Activated CD8-positive, alpha-beta T cell treated with anti-CD3 and anti-CD28 coated beads for 36 hours (primary cell): ENCODE measurements around the gene SF1. TPM values are rescaled to one million over a fixed set of nuclear protein-coding genes. Genes with fewer than 3 reads are reported as not detected.

Experiments used
- ATAC-seq: fragments of 200-7000 bp; cut with Tn5 transposase; one replicate; pipeline ENCODE4 v1.10.0; 2021; ENCODE audit warnings: mild to moderate bottlenecking, moderate library complexity
- CTCF ChIA-PET: fragments of 350-600 bp; sonication (Branson Sonifier 250); formaldehyde crosslinking; loops from one replicate; lab custom pipeline; 2021; ENCODE audit warnings: antibody characterized with exemption; lab: Charles Lee
- POLR2A ChIA-PET: fragments of 350-600 bp; sonication (Branson Sonifier 250); formaldehyde crosslinking; loops from one replicate; lab custom pipeline; 2021; ENCODE audit warnings: antibody characterized with exemption; lab: Charles Lee
- DNase-seq: peaks from one replicate; pipeline ENCODE4 v3.0.0-alpha.2; 2020
- H3K27ac Mint-ChIP-seq: one replicate; pipeline ENCODE4 v1.8.0; 2021; ENCODE audit warnings: mild to moderate bottlenecking, mixed read lengths
- H3K27me3 Mint-ChIP-seq: one replicate; pipeline ENCODE4 v1.8.0; 2021; ENCODE audit warnings: mixed read lengths
- H3K36me3 Mint-ChIP-seq: one replicate; pipeline ENCODE4 v1.8.0; 2021; ENCODE audit warnings: low read depth, mixed read lengths
- H3K4me1 Mint-ChIP-seq: one replicate; pipeline ENCODE4 v1.8.0; 2021; ENCODE audit warnings: low read depth, mixed read lengths
- H3K4me3 Mint-ChIP-seq: one replicate; pipeline ENCODE4 v1.8.0; 2021; ENCODE audit warnings: mild to moderate bottlenecking, moderate library complexity, mixed read lengths
- H3K9me3 Mint-ChIP-seq: one replicate; pipeline ENCODE4 v1.8.0; 2021; ENCODE audit warnings: mixed read lengths
- intact Hi-C: fragments of 100-400 bp; cut with micrococcal nuclease; formaldehyde crosslinking; loops from one replicate; pipeline ENCODE4 v1.10.0; 2022
- total RNA-seq, 2 experiments: library from RNA; stranded (reverse); gene quantifications; one replicate each; pipeline ENCODE4 v1.2.3, GENCODE V29; 2021
- TF ChIP-seq, protein P1 (sequence below): fragments of 200-600 bp; IDR thresholded peaks from one replicate; pipeline ENCODE4 v1.8.0; 2022; ENCODE audit warnings: antibody characterized with exemption, mild to moderate bottlenecking

Gene SF1
- total RNA-seq, 2 experiments from 2014 or later = 325 to 342 TPM

DNA sequence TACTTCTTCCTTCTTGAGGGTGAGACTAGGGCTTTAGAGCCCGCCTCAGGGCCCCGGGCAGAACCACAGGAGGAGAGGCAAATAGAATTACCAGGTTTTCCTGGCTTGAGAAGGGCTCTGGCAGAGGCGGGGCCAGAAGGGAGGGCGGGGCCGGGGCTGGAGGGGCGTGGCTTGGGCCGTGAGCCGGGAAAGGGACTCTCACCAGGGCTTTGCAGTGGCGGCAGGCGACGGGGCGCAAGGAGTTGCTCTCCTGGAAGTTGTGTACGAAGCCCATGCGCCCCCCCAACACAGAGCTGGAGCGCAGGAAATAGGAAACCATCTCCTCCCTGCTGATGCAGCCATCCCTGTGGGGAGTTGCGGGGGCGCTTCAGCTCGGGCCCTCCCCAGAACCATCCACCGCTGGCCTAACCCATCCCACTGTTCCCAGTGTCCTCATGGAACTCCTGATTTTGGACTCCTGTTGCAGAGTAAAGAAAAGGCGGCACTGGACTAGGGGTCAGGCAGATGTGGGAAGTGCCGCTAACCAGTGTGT lies 48.4 kb downstream of the SF1 start:
- ChIA-PET CTCF (no interaction called here), POLR2A (interaction anchor here (1.0 kb wide), 1 partner anchor 8 kb away, joined by 3 read pairs; no protein-coding TSS in a partner anchor)
- Mint-ChIP-seq H3K4me1 (peaks cover 14% of the 10 kb centered on the region), H3K36me3 (peaks cover 6% of the 10 kb centered on the region), H3K9me3 (no peaks in the 10 kb centered on the region), H3K27me3 (no peaks in the 10 kb centered on the region), H3K27ac (no peak overlapping the region), H3K4me3 (no peak overlapping the region)
- DNase-seq = peak; percentile 36
- peak; percentile 59 for ATAC-seq
- TF ChIP-seq, protein P1, sequence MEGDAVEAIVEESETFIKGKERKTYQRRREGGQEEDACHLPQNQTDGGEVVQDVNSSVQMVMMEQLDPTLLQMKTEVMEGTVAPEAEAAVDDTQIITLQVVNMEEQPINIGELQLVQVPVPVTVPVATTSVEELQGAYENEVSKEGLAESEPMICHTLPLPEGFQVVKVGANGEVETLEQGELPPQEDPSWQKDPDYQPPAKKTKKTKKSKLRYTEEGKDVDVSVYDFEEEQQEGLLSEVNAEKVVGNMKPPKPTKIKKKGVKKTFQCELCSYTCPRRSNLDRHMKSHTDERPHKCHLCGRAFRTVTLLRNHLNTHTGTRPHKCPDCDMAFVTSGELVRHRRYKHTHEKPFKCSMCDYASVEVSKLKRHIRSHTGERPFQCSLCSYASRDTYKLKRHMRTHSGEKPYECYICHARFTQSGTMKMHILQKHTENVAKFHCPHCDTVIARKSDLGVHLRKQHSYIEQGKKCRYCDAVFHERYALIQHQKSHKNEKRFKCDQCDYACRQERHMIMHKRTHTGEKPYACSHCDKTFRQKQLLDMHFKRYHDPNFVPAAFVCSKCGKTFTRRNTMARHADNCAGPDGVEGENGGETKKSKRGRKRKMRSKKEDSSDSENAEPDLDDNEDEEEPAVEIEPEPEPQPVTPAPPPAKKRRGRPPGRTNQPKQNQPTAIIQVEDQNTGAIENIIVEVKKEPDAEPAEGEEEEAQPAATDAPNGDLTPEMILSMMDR = no peak
- intact Hi-C loops = no loop called here

DNA sequence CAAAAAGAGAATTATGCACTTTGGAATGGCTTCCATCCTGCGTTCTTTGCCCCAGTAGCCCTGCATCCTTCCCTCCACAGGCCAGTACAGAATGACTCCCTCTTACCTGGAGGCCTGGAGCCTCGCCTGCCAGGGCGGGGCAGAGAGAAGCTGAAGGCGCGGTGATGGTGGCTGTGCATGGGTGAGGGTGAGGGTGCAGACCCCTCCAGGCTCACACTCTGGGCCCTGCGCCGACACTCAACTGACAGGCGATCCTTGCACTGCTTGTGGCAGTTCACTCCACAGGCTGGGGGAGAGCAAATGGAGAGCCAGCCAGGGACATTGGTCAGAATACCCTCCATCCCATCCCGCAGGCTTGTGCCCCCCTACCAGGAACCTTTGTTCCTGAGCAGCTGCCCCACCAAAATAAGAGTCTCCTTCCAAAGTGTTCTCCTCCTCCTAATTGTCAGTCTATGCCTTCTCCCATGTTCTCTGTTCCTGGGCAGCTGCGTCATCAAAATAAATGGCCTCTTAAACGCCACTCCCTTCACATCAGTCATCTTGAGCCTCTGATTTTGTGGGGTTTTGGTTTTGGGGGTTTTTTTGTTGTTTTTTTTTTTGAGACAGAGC lies 49.5 kb downstream of the SF1 start:
- Mint-ChIP-seq H3K27me3 (no peaks in the 10 kb centered on the region), H3K27ac (no peak overlapping the region), H3K4me1 (peaks cover 17% of the 10 kb centered on the region), H3K9me3 (no peaks in the 10 kb centered on the region), H3K4me3 (no peak overlapping the region), H3K36me3 (peaks cover 6% of the 10 kb centered on the region)
- ATAC-seq (no peak), DNase-seq (no peak)
- ChIA-PET POLR2A (no interaction called here), CTCF (no interaction called here)
- intact Hi-C loops = no loop called here
- TF ChIP-seq, protein P1 = no peak

DNA sequence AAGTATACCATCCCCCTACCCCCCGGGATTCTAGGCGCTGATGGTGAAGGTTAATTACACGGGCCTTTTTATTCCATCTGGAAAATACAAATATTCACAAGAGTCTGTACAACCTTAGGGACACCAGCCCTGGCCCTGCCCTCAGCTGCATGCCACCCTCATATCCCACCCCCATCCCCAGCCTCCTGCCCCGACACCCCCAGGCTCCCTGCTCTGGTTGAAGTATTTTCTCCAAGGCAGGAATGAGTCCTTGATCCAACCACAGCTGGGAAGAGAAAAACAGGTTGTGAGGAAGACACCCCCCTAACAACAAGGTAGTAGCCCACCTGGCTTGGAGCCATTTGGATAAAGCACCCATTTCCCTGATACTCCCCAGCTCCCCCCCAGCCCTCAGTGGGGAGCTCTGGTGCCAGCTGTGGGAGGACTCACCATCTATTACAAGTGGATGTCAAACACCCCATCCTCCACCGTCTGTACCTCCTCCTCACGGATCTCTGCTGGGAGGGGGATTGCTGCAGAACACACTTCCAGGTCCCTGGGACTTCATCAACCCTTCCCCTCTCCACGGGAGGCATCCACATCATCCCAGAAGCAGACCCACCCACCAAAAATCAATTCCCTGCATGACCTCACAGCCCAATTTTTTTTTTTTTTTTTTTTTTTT lies 51.3 kb downstream of the SF1 start:
- H3K4me1 Mint-ChIP-seq = peaks cover 18% of the 10 kb centered on the region
- ChIA-PET CTCF (interaction anchor here (0.8 to 2.0 kb wide), 6 partner anchors 9 to 278 kb away, joined by 3 to 7 read pairs (median 4); no protein-coding TSS in a partner anchor), POLR2A (interaction anchor here (1.4 kb wide), 1 partner anchor 8 kb away, joined by 4 read pairs; no protein-coding TSS in a partner anchor)
- ATAC-seq = no peak
- TF ChIP-seq, protein P1 = no peak
- H3K9me3 Mint-ChIP-seq = no peaks in the 10 kb centered on the region
- H3K27ac Mint-ChIP-seq = no peak overlapping the region
- peaks cover 5% of the 10 kb centered on the region for H3K27me3 Mint-ChIP-seq
- no peak for DNase-seq
- peaks cover 3% of the 10 kb centered on the region for H3K36me3 Mint-ChIP-seq
- H3K4me3 Mint-ChIP-seq = no peak overlapping the region
- intact Hi-C loops = no loop called here

DNA sequence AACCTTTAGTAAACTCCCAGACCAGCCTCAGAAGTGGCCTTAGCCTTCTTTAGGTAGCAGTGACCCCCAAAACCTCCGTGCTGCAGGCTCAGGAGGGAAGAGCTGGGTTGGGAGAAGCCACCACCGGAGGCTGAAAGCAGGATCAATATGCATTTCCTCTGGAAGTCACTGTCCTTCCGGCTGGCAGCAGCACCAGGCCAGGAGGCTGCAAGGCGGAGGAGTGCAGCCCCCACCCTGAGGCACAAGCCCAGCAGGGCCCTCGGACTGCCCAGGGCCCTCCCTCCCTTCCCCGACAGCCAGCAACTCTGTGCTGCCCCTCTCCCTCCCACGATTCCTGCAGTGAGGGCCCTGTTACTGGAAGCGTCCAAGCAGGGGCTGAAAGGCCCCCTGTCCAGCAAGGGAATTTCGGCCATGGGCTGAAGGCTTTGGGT lies 52.1 kb downstream of the SF1 start:
- POLR2A ChIA-PET = interaction anchor here (1.0 to 1.4 kb wide), 3 partner anchors 9 to 41 kb away, joined by 3 to 4 read pairs (median 4); no protein-coding TSS in a partner anchor
- peaks cover 18% of the 10 kb centered on the region for H3K4me1 Mint-ChIP-seq

More for the DNA sequence above, 52.1 kb downstream of the SF1 start:
- TF ChIP-seq, protein P1 = no peak
- CTCF ChIA-PET = interaction anchor here (0.7 to 2.0 kb wide), 6 partner anchors 9 to 38 kb away, joined by 3 to 7 read pairs (median 3); no protein-coding TSS in a partner anchor
- Mint-ChIP-seq H3K4me3 (no peak overlapping the region), H3K9me3 (no peaks in the 10 kb centered on the region), H3K27me3 (peaks cover 7% of the 10 kb centered on the region), H3K36me3 (peaks cover 1% of the 10 kb centered on the region), H3K27ac (no peak overlapping the region)
- no peak for DNase-seq
- intact Hi-C loops = no loop called here
- ATAC-seq = no peak
